ENCODE data around the gene PPP2R2C.

- no peak for TF ChIP-seq CTCF (IDR thresholded peaks at IDR 0.05)
- TF ChIP-seq TCF7L2 (IDR thresholded peaks at IDR 0.05; ENCODE audit: low read depth, low read length) = no peak
- no peak for TF ChIP-seq POLR2AphosphoS5 (IDR thresholded peaks at IDR 0.05; ENCODE audit: low read depth, low read length)
These were observed 26.8 kb upstream of the PPP2R2C start for GRCh38 chr4:6499238-6499600.
